NCI-H128 (cell line): ENCODE measurements around the gene RFC2.
A peak's percentile ranks its signal among the peaks of the same experiment; 100 is the strongest.
"Not testable (repeated sequence)": the region's sequence is repeated elsewhere in the genome, so short reads cannot be mapped to it uniquely, and the experiment has no call there.

Experiments used
- DNase-seq: peaks from one replicate; lab custom pipeline; 2025; ENCODE audit not compliant: unreplicated experiment; lab: John Stamatoyannopoulos, UW

Gene RFC2

GRCh38 chr7:74220229-74220628 lies 34.0 kb downstream of the RFC2 start:
- no peak for DNase-seq

GRCh38 chr7:74219416-74219815 lies 34.8 kb downstream of the RFC2 start:
- DNase-seq = no peak

- DNase-seq = no peak
Observed at GRCh38 chr7:74218343-74218698, 35.9 kb downstream of the RFC2 start.

GRCh38 chr7:74217455-74218342 lies 36.5 kb downstream of the RFC2 start:
- DNase-seq = no peak

GRCh38 chr7:74216361-74216761 lies 37.8 kb downstream of the RFC2 start:
- no peak for DNase-seq

- no peak for DNase-seq
Observed at GRCh38 chr7:74215921-74216320, 38.3 kb downstream of the RFC2 start.

DNA sequence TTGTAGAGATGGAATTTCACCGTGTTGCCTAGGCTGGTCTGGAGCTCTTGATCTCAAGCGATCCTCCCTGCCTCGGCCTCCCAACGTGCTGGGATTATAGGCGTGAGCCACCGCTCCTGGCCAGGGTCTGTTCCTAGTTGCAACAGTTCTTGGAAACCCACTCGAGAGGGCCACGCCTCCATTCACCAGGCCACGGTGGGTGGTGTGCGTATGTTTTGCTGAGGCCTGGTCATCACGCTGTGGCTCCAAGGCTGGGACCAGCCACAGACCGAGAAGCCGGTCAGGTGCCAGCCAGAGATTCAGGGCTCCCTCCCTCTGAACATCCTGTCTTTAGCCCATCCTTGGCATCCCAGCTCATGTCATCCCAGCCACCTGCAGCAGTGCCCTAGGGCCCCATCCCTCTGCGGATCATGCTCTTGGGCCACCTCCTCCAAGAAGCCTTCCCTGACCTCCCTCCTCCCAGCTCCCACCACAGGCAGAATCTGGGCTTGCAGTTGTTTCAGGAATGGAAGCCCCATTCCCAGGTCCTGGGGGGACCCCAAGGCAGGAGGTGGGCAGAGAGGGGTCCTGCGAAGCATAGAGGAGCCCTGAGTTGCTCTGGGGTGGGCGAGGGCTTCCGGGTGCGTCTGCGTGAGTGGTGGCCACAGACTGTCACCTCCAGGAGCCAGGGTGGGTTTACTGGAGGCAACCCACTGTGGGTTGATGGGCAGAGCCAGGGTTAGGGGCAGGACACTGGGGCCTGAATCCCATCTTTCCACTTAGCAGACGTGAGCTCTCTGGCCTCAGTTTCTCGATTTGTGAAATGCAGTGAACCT lies 39.2 kb downstream of the RFC2 start:
- DNase-seq = no peak

DNA sequence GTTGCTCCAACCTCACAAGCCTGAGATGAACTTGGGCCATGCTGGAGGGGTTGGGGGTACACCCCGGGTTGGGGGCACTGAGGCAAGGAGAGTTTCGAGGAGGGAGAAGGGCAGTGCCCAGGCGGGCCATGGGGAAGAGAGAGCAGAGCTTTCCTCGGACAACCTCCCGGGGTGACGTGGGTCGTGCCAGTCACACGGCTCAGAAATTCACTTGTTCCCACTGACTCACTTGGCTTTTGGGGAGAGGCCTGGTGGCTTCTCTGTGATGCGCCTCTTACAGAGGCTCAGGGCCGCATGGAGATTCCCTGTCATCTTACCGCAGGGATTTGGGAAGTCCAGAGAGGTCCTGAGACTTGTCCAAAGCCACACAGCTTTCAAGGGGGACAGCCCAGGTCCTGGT lies 41.5 kb downstream of the RFC2 start:
- no peak for DNase-seq

DNA sequence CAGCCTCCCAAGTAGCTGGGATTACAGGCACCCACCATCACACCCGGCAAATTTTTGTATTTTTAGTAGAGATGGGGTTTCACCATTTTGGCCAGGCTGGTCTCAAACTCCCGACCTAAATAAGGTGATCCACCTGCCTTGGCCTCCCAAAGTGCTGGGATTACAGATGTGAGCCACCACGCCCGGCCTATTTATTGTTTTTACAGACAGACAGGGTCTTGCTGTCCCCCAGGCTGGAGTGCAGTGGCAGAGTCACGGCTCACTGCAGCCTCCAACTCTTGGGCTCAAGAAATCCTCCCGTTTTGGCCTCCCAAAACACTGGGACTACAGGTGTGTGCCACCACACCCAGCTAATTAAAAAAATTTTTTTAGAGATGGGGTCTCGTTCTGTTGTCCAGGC lies 46.0 kb downstream of the RFC2 start:
- DNase-seq = not testable (repeated sequence)

DNA sequence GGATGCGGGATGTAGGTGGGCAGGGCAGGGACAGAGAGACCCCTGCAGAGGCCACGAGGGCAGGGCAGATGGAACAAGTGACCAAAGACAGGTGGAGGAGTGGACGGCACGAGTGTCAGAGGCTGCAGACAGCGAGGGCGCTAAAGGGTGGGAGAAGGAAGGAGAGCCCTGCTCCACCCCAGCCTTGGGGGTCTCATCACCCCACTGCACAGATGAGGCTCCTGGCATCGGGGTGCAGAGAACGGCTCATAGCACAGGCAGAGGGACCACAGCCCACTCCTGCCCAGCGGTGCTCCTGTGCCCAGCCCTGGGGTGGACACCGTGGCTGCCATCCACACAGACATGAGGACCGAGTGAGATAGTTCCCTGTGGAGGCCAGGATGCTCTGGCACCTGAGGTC lies 46.6 kb downstream of the RFC2 start:
- no peak for DNase-seq

DNA sequence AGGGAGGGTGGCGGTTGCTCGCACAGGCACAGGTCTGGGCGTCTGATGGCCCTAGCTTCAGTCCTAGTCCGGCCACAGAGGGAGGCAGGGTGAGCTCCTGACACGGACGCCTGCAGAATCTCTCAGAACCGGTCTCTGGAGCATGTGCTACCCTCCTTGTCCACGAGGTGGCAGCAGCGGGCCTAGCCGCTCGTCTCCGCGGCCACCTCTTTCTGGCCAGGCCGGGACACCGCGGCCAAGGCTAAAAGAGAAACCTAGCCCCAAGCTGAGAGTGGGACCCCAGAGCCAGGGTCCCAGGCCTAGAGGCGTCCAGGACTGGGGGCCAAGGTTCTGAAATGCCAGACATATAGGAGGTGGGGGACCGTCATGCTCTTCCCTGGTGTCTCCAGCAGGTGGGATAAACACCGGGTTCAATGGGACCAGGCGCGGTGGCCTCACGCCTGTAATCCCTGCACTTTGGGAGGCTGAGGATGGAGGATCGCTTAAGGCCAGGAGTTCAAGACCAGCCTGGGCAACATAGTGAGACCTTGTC lies 47.5 kb downstream of the RFC2 start:
- peak; percentile 27 for DNase-seq

DNA sequence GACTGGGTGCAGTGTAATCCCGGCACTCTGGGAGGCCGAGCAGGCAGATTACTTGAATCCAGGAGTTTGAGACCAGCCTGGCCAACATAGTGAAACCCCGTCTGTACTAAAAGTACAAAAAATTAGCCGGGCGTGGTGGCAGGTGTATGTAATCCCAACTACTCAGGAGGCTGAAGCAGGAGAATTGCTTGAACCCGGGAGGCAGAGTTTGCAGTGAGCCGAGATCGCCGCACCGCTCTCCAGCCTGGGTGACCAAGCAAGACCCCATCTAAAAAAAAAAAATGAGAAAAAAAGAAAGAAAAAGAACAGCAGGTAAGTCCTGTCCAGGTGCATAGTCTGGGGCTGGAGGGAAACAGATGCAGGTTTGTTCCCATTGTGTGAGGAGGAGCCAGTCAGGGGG lies 48.1 kb downstream of the RFC2 start:
- DNase-seq = not testable (repeated sequence)

DNA sequence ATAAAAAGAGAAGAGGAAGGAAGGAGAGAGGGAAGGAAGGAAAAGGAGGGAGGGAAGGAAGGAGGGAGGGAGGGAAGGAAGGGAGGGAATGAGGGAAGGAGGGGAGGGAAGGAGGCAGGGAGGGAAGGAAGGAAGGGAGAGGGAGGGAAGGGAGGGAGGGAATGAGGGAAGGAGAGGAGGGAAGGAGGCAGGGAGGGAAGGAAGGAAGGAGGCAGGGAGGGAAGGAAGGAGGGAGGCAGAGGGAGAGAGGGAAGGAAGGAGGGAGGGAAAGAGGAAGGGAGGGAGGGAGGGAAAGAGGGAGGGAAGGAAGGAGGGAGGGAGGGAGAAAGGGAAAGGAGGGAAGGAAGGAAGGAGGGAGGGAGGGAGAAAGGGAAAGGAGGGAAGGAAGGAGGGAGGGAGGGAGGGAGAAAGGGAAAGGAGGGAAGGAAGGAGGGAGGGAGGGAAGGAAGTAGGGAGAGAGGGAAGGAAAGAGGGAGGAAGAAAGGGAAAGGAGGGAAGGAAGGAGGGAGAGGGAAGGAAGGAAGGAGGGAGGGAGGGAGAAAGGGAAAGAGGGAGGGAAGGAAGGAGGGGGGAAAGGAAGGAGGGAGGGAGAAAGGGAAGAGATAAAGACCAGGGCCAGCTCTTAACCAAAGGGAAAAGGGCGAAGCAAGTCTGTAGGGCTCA lies 50.1 kb downstream of the RFC2 start:
- no peak for DNase-seq

- no peak for DNase-seq
Observed at GRCh38 chr7:74202841-74203556, 51.2 kb downstream of the RFC2 start.

- DNase-seq = no peak
Observed at GRCh38 chr7:74199551-74200355, 54.4 kb downstream of the RFC2 start.

DNA sequence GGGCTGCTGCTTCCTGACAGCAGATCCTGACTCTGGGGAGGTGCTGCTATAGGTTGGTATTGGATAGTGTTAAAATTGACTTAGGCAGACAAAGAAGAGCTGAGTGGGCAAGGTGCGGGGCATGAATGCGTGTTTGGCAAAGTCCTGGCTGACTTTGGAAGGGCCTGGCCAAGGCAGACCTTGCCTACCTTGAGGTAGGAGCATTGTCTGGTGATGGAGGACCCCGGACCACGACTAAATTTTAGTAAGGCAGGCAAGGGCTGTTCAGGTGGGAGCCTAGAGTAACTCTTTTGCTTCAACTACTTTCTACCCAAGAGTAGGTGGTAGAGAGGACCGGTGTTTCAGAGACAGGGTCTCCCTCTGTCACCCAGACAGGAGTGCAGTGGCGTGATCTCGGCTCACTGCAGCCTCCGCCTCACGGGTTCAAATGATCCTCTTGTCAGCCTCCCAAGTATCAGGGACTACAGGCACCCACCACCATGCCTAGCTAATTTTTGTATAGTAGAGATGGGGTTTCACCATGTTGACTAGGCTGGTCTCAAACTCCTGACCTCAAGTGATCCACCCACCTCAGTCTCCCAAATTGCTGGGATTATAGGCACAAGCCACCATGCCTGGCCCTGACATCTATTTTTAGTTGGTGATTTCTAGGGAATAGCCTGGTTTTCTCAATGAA lies 56.6 kb downstream of the RFC2 start:
- DNase-seq = no peak

GRCh38 chr7:74195968-74196654 lies 58.1 kb downstream of the RFC2 start:
- not testable (repeated sequence) for DNase-seq

- not testable (repeated sequence) for DNase-seq
Observed at GRCh38 chr7:74195139-74195860, 58.9 kb downstream of the RFC2 start.
